ENCODE data around the gene HS3ST3A1. TPM values are rescaled to one million over a fixed set of nuclear protein-coding genes. Genes with fewer than 3 reads are reported as not detected.

The HS3ST3A1 gene
- total and polyA plus RNA-seq, 5 donors = 2.2 to 21.1 (median 5.6) TPM

GRCh38 chr17:13590441-13590840, 11.3 kb downstream of the HS3ST3A1 start:
- Histone ChIP-seq H3K9me3 (ENCODE audit: control insufficient read depth, low read length) (no peaks in the 10 kb centered on the region), H3K27me3 (ENCODE audit: control insufficient read depth, insufficient read depth) (no peaks in the 10 kb centered on the region), H3K4me3 (ENCODE audit: low read length) (no peak overlapping the region), H3K27ac (ENCODE audit: low read length) (no peak overlapping the region), H3K4me1 (ENCODE audit: control insufficient read depth, insufficient read depth, low read length) (peaks cover 1% of the 10 kb centered on the region)
- no peak for DNase-seq
- intact Hi-C loops (cut with DNase I) = loop anchor here in 3 of 4 donors (5.0 to 10.0 kb wide), 3 partner anchors 246 to 1334 kb away; no protein-coding TSS in a partner anchor
- WGBS = 81% methylated on average over 1 of the region's 1 CpG
- ATAC-seq = no peak

DNA sequence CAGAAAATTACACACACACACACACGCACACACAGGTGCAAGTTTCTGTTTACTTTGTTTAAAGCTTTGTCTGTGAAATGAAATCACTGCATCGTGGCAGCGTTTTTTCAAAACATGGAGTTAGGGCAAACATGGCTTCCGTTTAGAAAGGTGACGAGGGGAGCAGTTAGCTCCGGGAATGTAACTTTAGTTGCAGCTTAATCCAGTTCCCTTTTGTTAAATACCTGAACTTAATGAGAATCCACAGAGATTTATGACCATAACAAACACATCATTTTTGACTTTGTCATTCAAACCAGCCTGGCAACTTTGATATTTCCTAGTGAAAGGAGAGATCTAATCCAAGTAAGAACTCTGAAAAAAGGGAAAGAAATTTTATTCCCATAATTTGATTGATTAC, 12.1 kb downstream of the HS3ST3A1 start:
- no peaks in the 10 kb centered on the region for H3K9me3 ChIP-seq (ENCODE audit: control insufficient read depth, low read length)
- peaks cover 1% of the 10 kb centered on the region for H3K4me1 ChIP-seq (ENCODE audit: control insufficient read depth, insufficient read depth, low read length)
- WGBS = 73% methylated on average over 6 of the region's 6 CpGs
- intact Hi-C loops (cut with DNase I) = loop anchor here in 3 of 4 donors (5.0 to 10.0 kb wide), 3 partner anchors 245 to 1335 kb away; no protein-coding TSS in a partner anchor
- no peak for ATAC-seq
- H3K4me3 ChIP-seq (ENCODE audit: low read length) = no peak overlapping the region
- H3K27ac ChIP-seq (ENCODE audit: low read length) = no peak overlapping the region
- H3K27me3 ChIP-seq (ENCODE audit: control insufficient read depth, insufficient read depth) = no peaks in the 10 kb centered on the region
- no peak for DNase-seq

- 87% methylated on average over 4 of the region's 4 CpGs for WGBS
Observed at GRCh38 chr17:13587487-13588338, 14.0 kb downstream of the HS3ST3A1 start.

DNA sequence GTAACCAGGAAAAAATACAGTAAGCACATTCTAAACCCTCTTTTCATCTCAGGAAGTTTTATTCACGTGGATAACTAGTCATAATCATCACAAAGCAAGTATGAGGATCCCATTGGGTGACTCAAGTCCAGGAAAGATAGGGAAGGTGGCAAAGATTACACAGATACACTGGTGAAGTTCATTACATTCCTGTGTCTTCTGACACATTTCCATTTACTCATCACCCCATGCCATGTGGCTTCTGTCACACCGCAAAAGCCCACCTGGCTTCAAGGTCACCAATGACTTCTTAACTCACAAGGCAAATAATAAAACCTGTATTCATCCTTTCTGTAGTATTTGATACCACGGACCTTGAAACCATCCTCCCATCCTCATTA, 17.0 kb downstream of the HS3ST3A1 start:
- ATAC-seq (no peak), DNase-seq (no peak)
- no peaks in the 10 kb centered on the region for H3K27me3 ChIP-seq (ENCODE audit: control insufficient read depth, insufficient read depth)
- intact Hi-C loops (cut with DNase I) = no loop called here
- H3K27ac ChIP-seq (ENCODE audit: low read length) = no peak overlapping the region
- WGBS = 75% methylated on average over 3 of the region's 3 CpGs
- no peak overlapping the region for H3K4me3 ChIP-seq (ENCODE audit: low read length)
- no peaks in the 10 kb centered on the region for H3K9me3 ChIP-seq (ENCODE audit: control insufficient read depth, low read length)
- no peaks in the 10 kb centered on the region for H3K4me1 ChIP-seq (ENCODE audit: control insufficient read depth, insufficient read depth, low read length)

More at GRCh38 chr17:13587487-13588338, 14.0 kb downstream of the HS3ST3A1 start:
- ATAC-seq = no peak
- peaks cover 1% of the 10 kb centered on the region for H3K4me1 ChIP-seq (ENCODE audit: control insufficient read depth, insufficient read depth, low read length)
- H3K27ac ChIP-seq (ENCODE audit: low read length) = no peak overlapping the region
- no peaks in the 10 kb centered on the region for H3K27me3 ChIP-seq (ENCODE audit: control insufficient read depth, insufficient read depth)
- intact Hi-C loops (cut with DNase I) = no loop called here
- no peaks in the 10 kb centered on the region for H3K9me3 ChIP-seq (ENCODE audit: control insufficient read depth, low read length)
- no peak overlapping the region for H3K4me3 ChIP-seq (ENCODE audit: low read length)
- no peak for DNase-seq

- no peak overlapping the region for H3K27ac ChIP-seq (ENCODE audit: low read length)
- H3K4me1 ChIP-seq (ENCODE audit: control insufficient read depth, insufficient read depth, low read length) = no peaks in the 10 kb centered on the region
- intact Hi-C loops (cut with DNase I) = no loop called here
- H3K9me3 ChIP-seq (ENCODE audit: control insufficient read depth, low read length) = no peaks in the 10 kb centered on the region
- DNase-seq = no peak
- ATAC-seq = no peak
- H3K4me3 ChIP-seq (ENCODE audit: low read length) = no peak overlapping the region
- WGBS = 87% methylated on average over 3 of the region's 3 CpGs
- H3K27me3 ChIP-seq (ENCODE audit: control insufficient read depth, insufficient read depth) = no peaks in the 10 kb centered on the region
Observed at GRCh38 chr17:13583996-13584700, 17.6 kb downstream of the HS3ST3A1 start.

GRCh38 chr17:13582776-13583547, 18.8 kb downstream of the HS3ST3A1 start:
- Histone ChIP-seq H3K27ac (ENCODE audit: low read length) (no peak overlapping the region), H3K4me3 (ENCODE audit: low read length) (no peak overlapping the region), H3K9me3 (ENCODE audit: control insufficient read depth, low read length) (no peaks in the 10 kb centered on the region), H3K27me3 (ENCODE audit: control insufficient read depth, insufficient read depth) (no peaks in the 10 kb centered on the region), H3K4me1 (ENCODE audit: control insufficient read depth, insufficient read depth, low read length) (no peaks in the 10 kb centered on the region)
- intact Hi-C loops (cut with DNase I) = no loop called here
- WGBS = 80% methylated on average over 9 of the region's 9 CpGs
- no peak for ATAC-seq
- DNase-seq = no peak

DNA sequence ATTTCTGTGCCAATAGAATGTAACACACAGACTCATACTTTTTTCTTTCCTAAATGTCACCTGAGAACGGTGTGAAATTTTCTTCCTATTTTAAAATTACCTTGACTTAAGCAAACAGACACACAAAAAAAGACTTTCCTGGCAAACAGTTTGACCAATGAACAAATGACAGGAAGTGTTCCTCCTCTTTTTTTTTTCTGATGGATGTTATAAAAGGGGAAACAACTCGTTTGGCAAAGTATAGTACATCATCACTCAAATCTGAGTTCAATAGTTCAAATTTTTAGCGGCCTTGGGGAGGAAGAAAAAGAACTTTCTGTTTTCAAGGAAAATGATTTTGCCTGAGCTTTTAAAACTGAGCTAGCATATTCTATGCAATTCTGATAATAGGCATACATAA, 19.8 kb downstream of the HS3ST3A1 start:
- Histone ChIP-seq H3K27me3 (ENCODE audit: control insufficient read depth, insufficient read depth) (no peaks in the 10 kb centered on the region), H3K9me3 (ENCODE audit: control insufficient read depth, low read length) (no peaks in the 10 kb centered on the region), H3K4me1 (ENCODE audit: control insufficient read depth, insufficient read depth, low read length) (no peaks in the 10 kb centered on the region), H3K27ac (ENCODE audit: low read length) (no peak overlapping the region), H3K4me3 (ENCODE audit: low read length) (no peak overlapping the region)
- 22% methylated on average over 3 of the region's 3 CpGs for WGBS
- intact Hi-C loops (cut with DNase I) = no loop called here
- ATAC-seq (no peak), DNase-seq (no peak)

DNA sequence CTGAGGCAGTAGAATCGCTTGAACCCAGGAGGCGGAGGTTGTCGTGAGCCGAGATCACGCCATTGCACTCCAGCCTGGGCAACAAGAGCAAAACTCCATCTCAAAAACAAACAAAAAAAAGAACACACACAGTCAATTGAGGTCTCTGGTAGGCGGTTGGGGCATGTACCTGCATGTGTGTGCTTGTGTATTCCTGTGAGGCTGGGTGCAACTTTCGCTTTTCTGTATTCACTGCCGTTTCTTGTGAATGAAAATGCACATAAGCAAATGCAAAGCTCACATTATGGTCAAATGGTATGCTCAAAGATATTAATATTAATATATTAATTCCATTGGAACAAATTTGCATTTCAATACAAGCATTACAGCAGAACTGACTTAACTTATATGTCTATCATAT, 20.9 kb downstream of the HS3ST3A1 start:
- ATAC-seq (no peak), DNase-seq (no peak)
- 97% methylated on average over 8 of the region's 8 CpGs for WGBS
- Histone ChIP-seq H3K9me3 (ENCODE audit: control insufficient read depth, low read length) (no peaks in the 10 kb centered on the region), H3K27ac (ENCODE audit: low read length) (no peak overlapping the region), H3K4me3 (ENCODE audit: low read length) (no peak overlapping the region), H3K27me3 (ENCODE audit: control insufficient read depth, insufficient read depth) (no peaks in the 10 kb centered on the region), H3K4me1 (ENCODE audit: control insufficient read depth, insufficient read depth, low read length) (no peaks in the 10 kb centered on the region)
- intact Hi-C loops (cut with DNase I) = no loop called here

DNA sequence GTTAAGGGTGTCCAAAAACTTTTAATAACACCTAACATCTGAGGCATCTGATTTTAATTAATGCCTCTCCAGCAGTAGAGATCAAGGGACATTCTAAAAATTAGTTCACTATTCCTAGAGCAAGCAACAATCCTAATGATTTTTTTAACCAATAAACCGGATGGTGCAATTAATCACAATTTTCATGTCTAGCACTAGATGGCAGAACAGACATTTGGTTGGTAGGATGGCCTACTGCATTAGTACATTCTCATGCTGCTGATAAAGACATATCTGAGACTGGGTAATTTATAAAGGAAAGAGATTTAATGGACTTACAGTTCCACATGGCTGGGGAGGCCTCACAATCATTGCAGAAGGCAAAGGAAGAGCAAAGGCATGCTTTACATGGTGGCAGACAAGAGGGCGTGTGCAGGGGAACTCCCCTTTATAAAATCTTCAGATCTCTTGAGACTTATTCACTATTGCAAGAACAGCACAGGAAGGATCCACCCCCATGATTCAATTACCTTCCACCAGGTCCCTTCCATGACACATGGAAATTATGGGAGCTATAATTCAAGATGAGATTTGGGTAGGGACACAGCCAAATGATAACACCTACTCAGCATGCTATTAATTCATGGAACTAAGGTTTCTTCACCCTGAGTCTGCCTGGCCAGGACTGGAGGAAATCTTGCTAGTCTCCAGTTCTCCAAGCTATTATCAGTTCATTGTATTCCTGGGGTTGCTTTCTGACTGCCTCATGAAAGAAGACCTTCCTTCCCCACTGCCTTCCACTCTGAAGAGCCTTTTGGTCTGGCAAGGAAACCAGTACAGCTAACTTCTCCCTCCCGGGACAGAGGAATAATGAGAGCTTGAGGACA, 24.8 kb downstream of the HS3ST3A1 start:
- Histone ChIP-seq H3K4me1 (ENCODE audit: control insufficient read depth, insufficient read depth, low read length) (no peaks in the 10 kb centered on the region), H3K27me3 (ENCODE audit: control insufficient read depth, insufficient read depth) (no peaks in the 10 kb centered on the region), H3K9me3 (ENCODE audit: control insufficient read depth, low read length) (no peaks in the 10 kb centered on the region), H3K4me3 (ENCODE audit: low read length) (no peak overlapping the region), H3K27ac (ENCODE audit: low read length) (no peak overlapping the region)
- ATAC-seq (no peak), DNase-seq (no peak)
- intact Hi-C loops (cut with DNase I) = no loop called here
- WGBS = 84% methylated on average over 3 of the region's 3 CpGs

DNA sequence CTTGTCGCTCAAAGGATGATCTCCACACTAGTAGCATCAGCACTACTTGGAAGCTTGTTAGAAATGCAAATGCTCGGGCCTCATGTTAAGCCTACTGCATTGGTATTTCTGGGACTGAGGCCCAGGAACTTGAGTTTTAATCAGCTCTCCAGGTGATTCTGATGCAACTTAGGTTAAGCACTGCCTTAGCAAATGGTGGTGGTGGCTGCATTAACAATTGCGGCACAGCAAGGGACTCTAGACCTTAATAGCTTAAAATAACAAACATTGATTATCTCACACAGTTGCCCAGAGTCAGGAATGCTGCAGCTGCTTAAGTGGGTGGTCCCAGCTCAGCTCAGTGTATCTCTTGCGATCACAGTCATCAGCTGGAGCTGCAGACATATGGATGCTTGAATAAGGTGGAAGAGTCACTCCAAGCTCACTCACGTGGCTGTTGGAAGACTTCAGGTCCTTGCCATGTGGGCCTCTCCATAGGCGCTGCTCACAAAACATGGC, 25.8 kb downstream of the HS3ST3A1 start:
- ATAC-seq = no peak
- H3K27ac ChIP-seq (ENCODE audit: low read length) = no peak overlapping the region
- H3K4me3 ChIP-seq (ENCODE audit: low read length) = no peak overlapping the region
- no peaks in the 10 kb centered on the region for H3K27me3 ChIP-seq (ENCODE audit: control insufficient read depth, insufficient read depth)
- no peaks in the 10 kb centered on the region for H3K9me3 ChIP-seq (ENCODE audit: control insufficient read depth, low read length)
- DNase-seq = no peak
- no peaks in the 10 kb centered on the region for H3K4me1 ChIP-seq (ENCODE audit: control insufficient read depth, insufficient read depth, low read length)
- 70% methylated on average over 6 of the region's 6 CpGs for WGBS
- intact Hi-C loops (cut with DNase I) = no loop called here
